WTC11 (cell line): ENCODE data around the gene NENF. TPM values are rescaled to one million over a fixed set of nuclear protein-coding genes. Genes with fewer than 3 reads are reported as not detected.

Experiments
- ATAC-seq: fragments of 200-7000 bp; cut with Tn5 transposase; 2 replicates; pipeline ENCODE4 v1.10.0; 2021; ENCODE audit warnings: mild to moderate bottlenecking, moderate library complexity
- CTCF ChIA-PET: fragments of 300-600 bp; sonication (Branson Sonifier 250); formaldehyde crosslinking; loops from one replicate; lab custom pipeline; 2021; ENCODE audit warnings: antibody characterized with exemption; lab: Charles Lee
- POLR2A ChIA-PET: fragments of 350-600 bp; sonication (Branson Sonifier 250); formaldehyde crosslinking; loops from one replicate; lab custom pipeline; 2021; ENCODE audit warnings: antibody characterized with exemption; lab: Charles Lee
- DNase-seq: peaks from one replicate; pipeline ENCODE4 v3.0.0; 2021; ENCODE audit warnings: low spot score
- H3K27ac Mint-ChIP-seq: 2 replicates; pipeline ENCODE4 v1.8.0; 2021; ENCODE audit warnings: mixed read lengths
- H3K27me3 Mint-ChIP-seq: 2 replicates; pipeline ENCODE4 v1.8.0; 2021; ENCODE audit warnings: low read depth, mild to moderate bottlenecking, moderate library complexity, mixed read lengths
- H3K36me3 Mint-ChIP-seq: 2 replicates; pipeline ENCODE4 v1.8.0; 2021; ENCODE audit warnings: mixed read lengths
- H3K4me1 Mint-ChIP-seq: 2 replicates; pipeline ENCODE4 v1.8.0; 2022; ENCODE audit warnings: mixed read lengths
- H3K4me3 Mint-ChIP-seq: 2 replicates; pipeline ENCODE4 v1.8.0; 2021; ENCODE audit warnings: mild to moderate bottlenecking, moderate library complexity, mixed read lengths
- H3K9me3 Mint-ChIP-seq: 2 replicates; pipeline ENCODE4 v1.8.0; 2021; ENCODE audit warnings: mixed read lengths
- ATF1 ChIP-seq: sonication (generic); formaldehyde crosslinking; IDR thresholded peaks from 2 replicates; pipeline ENCODE4 v1.8.1; 2023; ENCODE audit warnings: mild to moderate bottlenecking, moderate library complexity, missing genetic modification reagents
- ESRRA ChIP-seq: sonication (generic); formaldehyde crosslinking; IDR thresholded peaks from 2 replicates; pipeline ENCODE4 v1.8.1; 2022; ENCODE audit warnings: mild to moderate bottlenecking, missing genetic modification reagents, borderline replicate concordance
- GTF2I ChIP-seq: fragments of 250-450 bp; sonication (Bioruptor Pico); conservative IDR thresholded peaks from 2 replicates; pipeline ENCODE4 v1.4.0; 2021; ENCODE audit warnings: mild to moderate bottlenecking
- IRF2 ChIP-seq: sonication (generic); formaldehyde crosslinking; IDR thresholded peaks from 2 replicates; pipeline ENCODE4 v1.8.0; 2022; ENCODE audit warnings: low read depth, missing genetic modification reagents, borderline replicate concordance
- NFE2L1 ChIP-seq: sonication (generic); formaldehyde crosslinking; IDR thresholded peaks from 2 replicates; pipeline ENCODE4 v1.8.1; 2023; ENCODE audit warnings: missing genetic modification reagents
- NR3C1 ChIP-seq: sonication (generic); formaldehyde crosslinking; conservative IDR thresholded peaks from 2 replicates; pipeline ENCODE4 v1.8.1; 2023; ENCODE audit warnings: low read depth, mild to moderate bottlenecking, missing genetic modification reagents
- PRRX2 ChIP-seq: fragments of 250-450 bp; sonication (Bioruptor Pico); IDR thresholded peaks from 2 replicates; pipeline ENCODE4 v1.8.0; 2021; ENCODE audit warnings: mild to moderate bottlenecking
- RORB ChIP-seq: fragments of 250-450 bp; sonication (Bioruptor Pico); IDR thresholded peaks from 2 replicates; pipeline ENCODE4 v1.9.0; 2021; ENCODE audit warnings: mild to moderate bottlenecking
- SMAD4 ChIP-seq: sonication (generic); formaldehyde crosslinking; IDR thresholded peaks from 2 replicates; pipeline ENCODE4 v1.8.0; 2022; ENCODE audit warnings: mild to moderate bottlenecking, missing genetic modification reagents
- SOX15 ChIP-seq: fragments of 250-450 bp; sonication (Bioruptor Pico); IDR thresholded peaks from 2 replicates; pipeline ENCODE4 v1.9.0; 2021; ENCODE audit warnings: mild to moderate bottlenecking
- TCF7 ChIP-seq: sonication (generic); formaldehyde crosslinking; IDR thresholded peaks from 2 replicates; pipeline ENCODE4 v1.8.0; 2022; ENCODE audit warnings: mild to moderate bottlenecking, low read depth, missing genetic modification reagents, moderate library complexity
- TEAD1 ChIP-seq: sonication (generic); formaldehyde crosslinking; IDR thresholded peaks from 2 replicates; pipeline ENCODE4 v1.8.0; 2022; ENCODE audit warnings: mild to moderate bottlenecking, missing genetic modification reagents
- TP53 ChIP-seq: sonication (generic); formaldehyde crosslinking; IDR thresholded peaks from 2 replicates; pipeline ENCODE4 v1.8.1; 2023; ENCODE audit warnings: mild to moderate bottlenecking, missing genetic modification reagents
- ZNF121 ChIP-seq: sonication (generic); formaldehyde crosslinking; IDR thresholded peaks from 2 replicates; pipeline ENCODE4 v1.8.0; 2023; ENCODE audit warnings: missing genetic modification reagents
- ZNF317 ChIP-seq: sonication (generic); formaldehyde crosslinking; IDR thresholded peaks from 2 replicates; pipeline ENCODE4 v1.8.1; 2023; ENCODE audit warnings: low read depth, mild to moderate bottlenecking, moderate library complexity, missing genetic modification reagents, borderline replicate concordance
- total RNA-seq: library from RNA; stranded (reverse); gene quantifications from 3 replicates; pipeline ENCODE4 v1.2.3, GENCODE V29; 2021
- TF ChIP-seq, protein P1 (sequence below): sonication (generic); formaldehyde crosslinking; IDR thresholded peaks from 2 replicates; pipeline ENCODE4 v1.8.1; 2022; ENCODE audit warnings: low read depth, mild to moderate bottlenecking, moderate library complexity, missing genetic modification reagents, borderline replicate concordance
- TF ChIP-seq, protein P2 (sequence below): sonication (generic); formaldehyde crosslinking; IDR thresholded peaks from 2 replicates; pipeline ENCODE4 v1.8.1; 2022; ENCODE audit warnings: low read depth, missing genetic modification reagents, borderline replicate concordance
- TF ChIP-seq, protein P3 (sequence below): sonication (generic); formaldehyde crosslinking; IDR thresholded peaks from 2 replicates; pipeline ENCODE4 v1.8.1; 2022; ENCODE audit warnings: missing genetic modification reagents, borderline replicate concordance
- TF ChIP-seq, protein P4 (sequence below): fragments of 200-600 bp; IDR thresholded peaks from 2 replicates; pipeline ENCODE4 v1.8.0; 2022; ENCODE audit warnings: antibody characterized with exemption
- TF ChIP-seq, protein P5 (sequence below): sonication (generic); formaldehyde crosslinking; IDR thresholded peaks from 2 replicates; pipeline ENCODE4 v1.8.0; 2022; ENCODE audit warnings: mild to moderate bottlenecking, missing genetic modification reagents
- TF ChIP-seq, protein P6 (sequence below): sonication (generic); formaldehyde crosslinking; IDR thresholded peaks from 2 replicates; pipeline ENCODE4 v1.8.1; 2023; ENCODE audit warnings: mild to moderate bottlenecking, missing genetic modification reagents
- TF ChIP-seq, protein P7 (sequence below): sonication (generic); formaldehyde crosslinking; IDR thresholded peaks from 2 replicates; pipeline ENCODE4 v1.8.0; 2022; ENCODE audit warnings: mild to moderate bottlenecking, missing genetic modification reagents
- TF ChIP-seq, protein P8 (sequence below): sonication (generic); formaldehyde crosslinking; IDR thresholded peaks from 2 replicates; pipeline ENCODE4 v1.8.1; 2022; ENCODE audit warnings: mild to moderate bottlenecking, moderate library complexity, missing genetic modification reagents

NENF gene
- total RNA-seq, 1 experiment from 2014 or later: 27.3 TPM

DNA sequence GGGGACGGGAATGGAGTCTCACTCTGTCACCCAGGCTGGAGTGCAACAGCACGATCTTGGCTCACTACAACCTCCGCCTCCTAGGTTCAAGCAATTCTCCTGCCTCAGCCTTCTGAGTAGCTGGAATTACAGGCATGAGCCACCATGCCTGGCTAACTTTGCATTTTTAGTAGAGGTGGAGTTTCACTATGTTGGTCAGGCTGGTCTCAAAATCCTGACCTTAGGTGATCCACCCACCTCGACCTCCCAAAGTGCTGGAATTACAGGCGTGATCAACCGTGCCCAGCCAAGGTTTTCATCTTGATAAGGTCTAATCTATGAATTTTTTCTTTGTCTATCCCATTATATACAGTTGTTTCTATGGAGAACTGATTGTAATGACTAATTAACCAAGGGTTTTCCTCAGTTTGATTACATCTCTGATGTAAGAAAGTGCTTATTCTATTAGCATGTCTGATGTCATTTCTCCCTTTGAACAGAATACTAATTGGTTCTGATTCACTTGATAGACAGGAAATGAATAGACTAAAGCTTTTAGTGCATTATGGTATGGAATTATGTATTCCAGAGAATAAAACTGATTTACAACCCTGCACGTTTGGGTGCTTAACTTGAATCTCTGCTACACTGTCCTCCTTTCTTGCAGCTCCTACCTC, 29.9 kb upstream of the NENF start (continued):
- TF ChIP-seq, protein P1, sequence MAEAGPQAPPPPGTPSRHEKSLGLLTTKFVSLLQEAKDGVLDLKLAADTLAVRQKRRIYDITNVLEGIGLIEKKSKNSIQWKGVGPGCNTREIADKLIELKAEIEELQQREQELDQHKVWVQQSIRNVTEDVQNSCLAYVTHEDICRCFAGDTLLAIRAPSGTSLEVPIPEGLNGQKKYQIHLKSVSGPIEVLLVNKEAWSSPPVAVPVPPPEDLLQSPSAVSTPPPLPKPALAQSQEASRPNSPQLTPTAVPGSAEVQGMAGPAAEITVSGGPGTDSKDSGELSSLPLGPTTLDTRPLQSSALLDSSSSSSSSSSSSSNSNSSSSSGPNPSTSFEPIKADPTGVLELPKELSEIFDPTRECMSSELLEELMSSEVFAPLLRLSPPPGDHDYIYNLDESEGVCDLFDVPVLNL (CRISPR knock-in tag): no peak
- no peak for TF ChIP-seq TEAD1
- no peak for TF ChIP-seq ZNF317
- TF ChIP-seq, protein P2, sequence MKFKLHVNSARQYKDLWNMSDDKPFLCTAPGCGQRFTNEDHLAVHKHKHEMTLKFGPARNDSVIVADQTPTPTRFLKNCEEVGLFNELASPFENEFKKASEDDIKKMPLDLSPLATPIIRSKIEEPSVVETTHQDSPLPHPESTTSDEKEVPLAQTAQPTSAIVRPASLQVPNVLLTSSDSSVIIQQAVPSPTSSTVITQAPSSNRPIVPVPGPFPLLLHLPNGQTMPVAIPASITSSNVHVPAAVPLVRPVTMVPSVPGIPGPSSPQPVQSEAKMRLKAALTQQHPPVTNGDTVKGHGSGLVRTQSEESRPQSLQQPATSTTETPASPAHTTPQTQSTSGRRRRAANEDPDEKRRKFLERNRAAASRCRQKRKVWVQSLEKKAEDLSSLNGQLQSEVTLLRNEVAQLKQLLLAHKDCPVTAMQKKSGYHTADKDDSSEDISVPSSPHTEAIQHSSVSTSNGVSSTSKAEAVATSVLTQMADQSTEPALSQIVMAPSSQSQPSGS (CRISPR knock-in tag): no peak

DNA sequence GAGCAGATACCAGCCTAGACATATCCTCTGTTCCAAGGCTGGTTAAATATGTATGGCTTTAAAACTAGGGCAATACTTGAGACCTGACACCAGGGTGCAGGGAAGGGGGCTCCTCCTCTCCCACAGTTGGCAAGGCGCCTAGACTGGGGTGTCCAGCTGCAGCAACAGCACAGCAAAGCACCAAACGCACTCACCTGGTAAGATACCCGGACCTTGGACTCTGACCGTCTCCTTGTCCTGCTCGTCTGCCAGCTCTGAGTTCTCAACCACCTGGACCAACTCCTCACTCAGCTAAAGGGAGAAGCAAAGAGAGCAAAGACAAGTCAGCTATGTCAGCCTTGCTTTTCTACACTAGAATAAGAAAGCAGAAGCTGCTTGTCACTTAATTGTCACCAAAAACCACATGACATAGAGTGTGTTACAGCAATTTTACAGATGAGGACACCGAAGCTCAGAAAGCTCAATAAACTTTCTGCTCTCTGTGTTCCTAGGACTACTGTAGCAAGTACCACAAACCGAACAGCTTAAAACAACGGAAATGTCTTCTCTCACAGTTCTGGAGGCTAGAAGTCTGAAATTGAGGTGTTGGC, 22.4 kb upstream of the NENF start:
- Mint-ChIP-seq H3K4me1 (peaks cover 18% of the 10 kb centered on the region), H3K36me3 (peaks cover 58% of the 10 kb centered on the region), H3K27me3 (peaks cover 6% of the 10 kb centered on the region; the same call in 1 of the 2 replicates), H3K27ac (no peak overlapping the region), H3K9me3 (no peaks in the 10 kb centered on the region), H3K4me3 (no peak overlapping the region)
- ChIA-PET CTCF (interaction anchor here (1.5 kb wide), 1 partner anchor 45 kb away, joined by 4 read pairs; no protein-coding TSS in a partner anchor), POLR2A (no interaction called here)
- DNase-seq (no peak), ATAC-seq (no peak)
- TF ChIP-seq, protein P3, sequence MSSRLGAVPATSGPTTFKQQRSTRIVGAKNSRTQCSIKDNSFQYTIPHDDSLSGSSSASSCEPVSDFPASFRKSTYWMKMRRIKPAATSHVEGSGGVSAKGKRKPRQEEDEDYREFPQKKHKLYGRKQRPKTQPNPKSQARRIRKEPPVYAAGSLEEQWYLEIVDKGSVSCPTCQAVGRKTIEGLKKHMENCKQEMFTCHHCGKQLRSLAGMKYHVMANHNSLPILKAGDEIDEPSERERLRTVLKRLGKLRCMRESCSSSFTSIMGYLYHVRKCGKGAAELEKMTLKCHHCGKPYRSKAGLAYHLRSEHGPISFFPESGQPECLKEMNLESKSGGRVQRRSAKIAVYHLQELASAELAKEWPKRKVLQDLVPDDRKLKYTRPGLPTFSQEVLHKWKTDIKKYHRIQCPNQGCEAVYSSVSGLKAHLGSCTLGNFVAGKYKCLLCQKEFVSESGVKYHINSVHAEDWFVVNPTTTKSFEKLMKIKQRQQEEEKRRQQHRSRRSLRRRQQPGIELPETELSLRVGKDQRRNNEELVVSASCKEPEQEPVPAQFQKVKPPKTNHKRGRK (CRISPR knock-in tag): no peak
- TF ChIP-seq TP53 (CRISPR knock-in tag) (no peak), RORB (CRISPR knock-in tag) (no peak)

DNA sequence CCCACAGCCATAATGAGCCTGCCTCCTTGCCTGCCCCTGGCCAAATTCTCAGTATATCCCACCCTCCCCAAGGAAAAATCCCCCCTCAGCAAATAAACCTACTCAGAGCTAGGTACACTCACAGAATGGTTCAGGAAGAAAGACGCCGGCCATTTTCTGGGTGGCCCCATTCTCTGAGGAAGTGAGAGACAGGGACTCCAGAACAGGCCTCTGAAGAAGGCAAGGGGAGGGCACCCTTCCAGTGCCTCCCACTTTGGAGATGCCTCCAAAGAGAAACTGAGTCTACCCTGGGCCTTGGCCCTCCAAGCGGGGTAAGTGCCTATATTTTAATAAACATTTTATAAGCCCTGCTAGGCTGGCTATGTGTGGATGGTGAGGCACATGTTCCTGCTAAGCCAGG, 20.3 kb upstream of the NENF start:
- no peak for DNase-seq
- Mint-ChIP-seq H3K36me3 (peaks cover 41% of the 10 kb centered on the region), H3K4me3 (no peak overlapping the region), H3K27ac (no peak overlapping the region), H3K4me1 (peaks cover 29% of the 10 kb centered on the region), H3K27me3 (peaks cover 6% of the 10 kb centered on the region), H3K9me3 (no peaks in the 10 kb centered on the region)
- POLR2A ChIA-PET: no interaction called here
- no peak for ATAC-seq
- CTCF ChIA-PET: no interaction called here
- TF ChIP-seq SMAD4 (CRISPR knock-in tag) (no peak), RORB (CRISPR knock-in tag) (no peak), NFE2L1 (CRISPR knock-in tag) (no peak), PRRX2 (CRISPR knock-in tag) (no peak), NR3C1 (no peak), SOX15 (CRISPR knock-in tag) (no peak), TCF7 (CRISPR knock-in tag) (no peak), ATF1 (CRISPR knock-in tag) (no peak), GTF2I (no peak), ESRRA (CRISPR knock-in tag) (no peak), IRF2 (CRISPR knock-in tag) (no peak), ZNF121 (CRISPR knock-in tag) (no peak)
- TF ChIP-seq, protein P4, sequence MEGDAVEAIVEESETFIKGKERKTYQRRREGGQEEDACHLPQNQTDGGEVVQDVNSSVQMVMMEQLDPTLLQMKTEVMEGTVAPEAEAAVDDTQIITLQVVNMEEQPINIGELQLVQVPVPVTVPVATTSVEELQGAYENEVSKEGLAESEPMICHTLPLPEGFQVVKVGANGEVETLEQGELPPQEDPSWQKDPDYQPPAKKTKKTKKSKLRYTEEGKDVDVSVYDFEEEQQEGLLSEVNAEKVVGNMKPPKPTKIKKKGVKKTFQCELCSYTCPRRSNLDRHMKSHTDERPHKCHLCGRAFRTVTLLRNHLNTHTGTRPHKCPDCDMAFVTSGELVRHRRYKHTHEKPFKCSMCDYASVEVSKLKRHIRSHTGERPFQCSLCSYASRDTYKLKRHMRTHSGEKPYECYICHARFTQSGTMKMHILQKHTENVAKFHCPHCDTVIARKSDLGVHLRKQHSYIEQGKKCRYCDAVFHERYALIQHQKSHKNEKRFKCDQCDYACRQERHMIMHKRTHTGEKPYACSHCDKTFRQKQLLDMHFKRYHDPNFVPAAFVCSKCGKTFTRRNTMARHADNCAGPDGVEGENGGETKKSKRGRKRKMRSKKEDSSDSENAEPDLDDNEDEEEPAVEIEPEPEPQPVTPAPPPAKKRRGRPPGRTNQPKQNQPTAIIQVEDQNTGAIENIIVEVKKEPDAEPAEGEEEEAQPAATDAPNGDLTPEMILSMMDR: no peak
- TF ChIP-seq, protein P5, sequence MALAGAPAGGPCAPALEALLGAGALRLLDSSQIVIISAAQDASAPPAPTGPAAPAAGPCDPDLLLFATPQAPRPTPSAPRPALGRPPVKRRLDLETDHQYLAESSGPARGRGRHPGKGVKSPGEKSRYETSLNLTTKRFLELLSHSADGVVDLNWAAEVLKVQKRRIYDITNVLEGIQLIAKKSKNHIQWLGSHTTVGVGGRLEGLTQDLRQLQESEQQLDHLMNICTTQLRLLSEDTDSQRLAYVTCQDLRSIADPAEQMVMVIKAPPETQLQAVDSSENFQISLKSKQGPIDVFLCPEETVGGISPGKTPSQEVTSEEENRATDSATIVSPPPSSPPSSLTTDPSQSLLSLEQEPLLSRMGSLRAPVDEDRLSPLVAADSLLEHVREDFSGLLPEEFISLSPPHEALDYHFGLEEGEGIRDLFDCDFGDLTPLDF (CRISPR knock-in tag): no peak
- TF ChIP-seq, protein P6, sequence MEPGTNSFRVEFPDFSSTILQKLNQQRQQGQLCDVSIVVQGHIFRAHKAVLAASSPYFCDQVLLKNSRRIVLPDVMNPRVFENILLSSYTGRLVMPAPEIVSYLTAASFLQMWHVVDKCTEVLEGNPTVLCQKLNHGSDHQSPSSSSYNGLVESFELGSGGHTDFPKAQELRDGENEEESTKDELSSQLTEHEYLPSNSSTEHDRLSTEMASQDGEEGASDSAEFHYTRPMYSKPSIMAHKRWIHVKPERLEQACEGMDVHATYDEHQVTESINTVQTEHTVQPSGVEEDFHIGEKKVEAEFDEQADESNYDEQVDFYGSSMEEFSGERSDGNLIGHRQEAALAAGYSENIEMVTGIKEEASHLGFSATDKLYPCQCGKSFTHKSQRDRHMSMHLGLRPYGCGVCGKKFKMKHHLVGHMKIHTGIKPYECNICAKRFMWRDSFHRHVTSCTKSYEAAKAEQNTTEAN (CRISPR knock-in tag): no peak
- TF ChIP-seq, protein P7, sequence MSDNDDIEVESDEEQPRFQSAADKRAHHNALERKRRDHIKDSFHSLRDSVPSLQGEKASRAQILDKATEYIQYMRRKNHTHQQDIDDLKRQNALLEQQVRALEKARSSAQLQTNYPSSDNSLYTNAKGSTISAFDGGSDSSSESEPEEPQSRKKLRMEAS (CRISPR knock-in tag): no peak
- TF ChIP-seq, protein P8, sequence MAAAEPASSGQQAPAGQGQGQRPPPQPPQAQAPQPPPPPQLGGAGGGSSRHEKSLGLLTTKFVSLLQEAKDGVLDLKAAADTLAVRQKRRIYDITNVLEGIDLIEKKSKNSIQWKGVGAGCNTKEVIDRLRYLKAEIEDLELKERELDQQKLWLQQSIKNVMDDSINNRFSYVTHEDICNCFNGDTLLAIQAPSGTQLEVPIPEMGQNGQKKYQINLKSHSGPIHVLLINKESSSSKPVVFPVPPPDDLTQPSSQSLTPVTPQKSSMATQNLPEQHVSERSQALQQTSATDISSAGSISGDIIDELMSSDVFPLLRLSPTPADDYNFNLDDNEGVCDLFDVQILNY (CRISPR knock-in tag): no peak
